Common myeloid progenitor, CD34-positive (primary cell): Measurements from ENCODE around the gene ACLY.

Experiments used
- CTCF ChIA-PET: fragments of 350-600 bp; sonication (Branson Sonifier 250); formaldehyde crosslinking; loops from one replicate; lab custom pipeline; 2021; ENCODE audit warnings: antibody characterized with exemption; lab: Charles Lee
- POLR2A ChIA-PET: fragments of 350-600 bp; sonication (Branson Sonifier 250); formaldehyde crosslinking; loops from one replicate; lab custom pipeline; 2021; ENCODE audit warnings: antibody characterized with exemption; lab: Charles Lee
- DNase-seq, 3 donors: peaks; one replicate each; pipeline versions ENCODE4 v3.0.0 to v3.0.0-alpha.2; 2013
- H3K27ac ChIP-seq, 2 experiments: 1 replicate in 1 of 2; 2 replicates in 1 of 2; pipeline ENCODE4 v1.7.0; 2013; ENCODE audit warnings: inconsistent platforms in 2 of 2, low read length in 2 of 2, mild to moderate bottlenecking in 2 of 2, low read depth in 1 of 2, moderate library complexity in 1 of 2; ENCODE audit not compliant: severe bottlenecking in 2 of 2, insufficient read depth in 1 of 2, poor library complexity in 1 of 2
- H3K27me3 ChIP-seq, 5 experiments: replicated peaks in 2 of 5; 1 replicate in 3 of 5; 2 replicates in 2 of 5; pipeline versions ENCODE4 v1.6.1 to v1.7.0; 2013; ENCODE audit warnings: low read length in 4 of 5, mild to moderate bottlenecking in 2 of 5, moderate library complexity in 2 of 5, inconsistent platforms in 1 of 5; ENCODE audit not compliant: insufficient read depth in 5 of 5, control insufficient read depth in 4 of 5
- H3K36me3 ChIP-seq, 4 experiments: 1 replicate in 2 of 4; 2 replicates in 2 of 4; pipeline versions ENCODE4 v1.6.1 to v1.7.0; 2013; ENCODE audit warnings: low read length in 3 of 4, control low read depth in 1 of 4, mild to moderate bottlenecking in 1 of 4; ENCODE audit not compliant: control insufficient read depth in 4 of 4, insufficient read depth in 4 of 4
- H3K4me1 ChIP-seq, 4 experiments: 1 replicate in 3 of 4; 2 replicates in 1 of 4; pipeline versions ENCODE4 v1.6.1 to v1.7.1; 2013; ENCODE audit warnings: low read length in 3 of 4, mild to moderate bottlenecking in 3 of 4, control low read depth in 1 of 4, inconsistent platforms in 1 of 4, moderate library complexity in 1 of 4; ENCODE audit not compliant: control insufficient read depth in 4 of 4, insufficient read depth in 4 of 4; ENCODE audit errors: control extremely low read depth in 1 of 4
- H3K4me3 ChIP-seq, 7 experiments: 1 replicate in 4 of 7; 2 replicates in 3 of 7; pipeline versions ENCODE4 v1.5.1 to v1.7.0; 2013; ENCODE audit warnings: mild to moderate bottlenecking in 7 of 7, low read length in 6 of 7, moderate library complexity in 6 of 7, inconsistent platforms in 2 of 7, low read depth in 2 of 7, control low read depth in 1 of 7; ENCODE audit not compliant: insufficient read depth in 4 of 7, control insufficient read depth in 1 of 7; ENCODE audit errors: extremely low read depth in 1 of 7
- H3K9me3 ChIP-seq, 5 experiments: 1 replicate in 4 of 5; 2 replicates in 1 of 5; pipeline versions ENCODE4 v1.6.1 to v1.7.1; 2013; ENCODE audit warnings: low read length in 4 of 5, mild to moderate bottlenecking in 2 of 5, inconsistent platforms in 1 of 5, low read depth in 1 of 5, moderate library complexity in 1 of 5; ENCODE audit not compliant: control insufficient read depth in 4 of 5, insufficient read depth in 2 of 5; ENCODE audit errors: control extremely low read depth in 1 of 5
- WGBS: methylation state at CpG from one replicate; pipeline ENCODE4 v1.1.5; 2013; ENCODE audit not compliant: insufficient coverage; 5-methylcytosine and 5-hydroxymethylcytosine counted together

Gene ACLY

DNA sequence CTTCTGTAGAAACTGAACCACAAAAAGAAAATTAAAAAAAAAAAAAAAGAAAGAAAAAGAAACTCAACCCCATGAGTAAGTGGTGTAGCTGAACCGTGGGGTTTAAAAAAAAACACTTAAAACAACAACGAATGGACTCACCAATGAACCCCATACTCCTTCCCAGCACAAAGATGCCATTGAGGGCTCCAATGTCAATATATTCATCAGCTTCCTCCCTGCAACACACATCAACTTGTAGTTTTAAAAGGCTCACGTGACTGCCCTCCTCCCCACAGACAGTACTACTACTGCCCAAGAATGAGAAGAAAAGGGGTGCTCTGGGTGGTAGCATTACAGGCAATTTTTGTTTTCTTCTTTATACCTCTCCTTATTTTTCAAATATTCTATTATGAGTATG, 50.2 kb downstream of the ACLY start:
- CTCF ChIA-PET: no interaction called here
- no peaks in the 10 kb centered on the region for H3K9me3 ChIP-seq
- no peaks in the 10 kb centered on the region for H3K27me3 ChIP-seq
- H3K4me3 ChIP-seq: no peak overlapping the region
- DNase-seq: no peak
- POLR2A ChIA-PET: no interaction called here
- peaks cover 15 to 65% (median 46%) of the 10 kb centered on the region in 4 experiments for H3K36me3 ChIP-seq
- WGBS: no CpG with 5 or more reads among the region's 3 CpGs
- peaks cover 5 to 15% (median 14%) of the 10 kb centered on the region in 4 experiments for H3K4me1 ChIP-seq
- no peak overlapping the region for H3K27ac ChIP-seq

DNA sequence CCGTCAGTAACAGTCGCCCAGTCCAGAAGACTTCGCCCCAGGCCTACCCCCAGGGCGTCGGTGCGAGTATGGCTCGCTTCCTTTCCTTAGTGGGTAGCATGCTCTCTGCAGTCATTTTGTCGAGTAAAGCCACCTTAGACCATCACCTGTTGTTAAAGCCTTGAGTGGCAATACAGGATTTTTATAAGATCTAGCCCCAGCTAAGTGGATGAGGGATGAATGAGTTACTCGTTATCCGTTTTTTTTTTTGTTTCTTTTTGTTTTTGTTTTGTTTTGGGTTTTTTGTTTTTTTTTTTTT, 53.2 kb downstream of the ACLY start:
- CTCF ChIA-PET: interaction anchor here (0.8 to 1.6 kb wide), 4 partner anchors 9 to 128 kb away, joined by 3 to 5 read pairs (median 4); no protein-coding TSS in a partner anchor
- no peak for DNase-seq
- POLR2A ChIA-PET: interaction anchor here (0.5 to 1.2 kb wide), 3 partner anchors 80 to 107 kb away, joined by 3 read pairs; no protein-coding TSS in a partner anchor
- H3K9me3 ChIP-seq: no peaks in the 10 kb centered on the region
- H3K36me3 ChIP-seq: peaks cover 9 to 38% (median 24%) of the 10 kb centered on the region in 4 experiments
- H3K4me3 ChIP-seq: peak overlapping the region; percentile 20 to 97 (median 95)
- peak overlapping the region in 1 of 2 experiments; percentile 75 for H3K27ac ChIP-seq
- H3K4me1 ChIP-seq: peaks cover 5 to 24% (median 20%) of the 10 kb centered on the region in 4 experiments
- 0% methylated on average over 8 of the region's 10 CpGs for WGBS
- H3K27me3 ChIP-seq: no peaks in the 10 kb centered on the region

DNA sequence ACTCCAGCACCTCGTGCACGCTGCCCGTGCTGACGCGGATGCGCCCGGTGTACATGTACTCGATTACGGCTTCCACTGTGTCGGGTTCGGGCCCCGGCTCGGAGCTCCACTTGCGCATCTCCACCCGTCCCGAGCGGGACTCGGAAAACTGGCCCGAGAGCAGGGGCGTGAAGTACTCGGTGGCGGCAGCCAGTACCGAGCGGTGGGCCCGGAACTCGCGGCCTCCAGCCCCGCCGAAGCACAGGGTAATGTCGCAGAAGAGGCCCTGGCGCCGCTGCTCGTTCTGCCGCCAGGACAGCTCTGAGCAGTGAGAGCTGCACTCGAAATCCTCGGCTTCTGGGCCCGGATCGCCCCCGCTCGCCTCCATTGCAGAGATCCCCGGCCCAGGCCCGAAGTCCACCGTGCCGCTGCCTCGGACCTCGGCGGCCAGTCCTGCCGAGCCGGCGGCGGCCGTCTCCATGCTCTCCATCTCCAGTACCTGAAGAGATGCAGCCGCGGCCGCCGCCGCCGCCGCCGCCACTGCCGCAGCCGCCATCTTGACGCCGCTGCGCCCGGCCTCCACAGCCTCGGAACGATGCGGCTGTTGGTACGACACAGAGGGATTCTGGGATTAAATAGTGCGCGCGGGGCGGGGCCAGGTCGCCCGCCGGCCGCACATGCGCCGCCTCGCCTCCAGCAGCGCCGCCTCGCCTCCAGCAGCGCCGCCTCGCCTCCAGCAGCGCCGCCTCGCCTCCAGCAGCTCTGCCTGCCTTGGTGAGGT, 53.7 kb downstream of the ACLY start, which contains the start of gene KLHL11:
KLHL11 (minus strand) TSS at position 588 of the 760 bp plus-strand sequence; CDS start at position 535, 53 bp downstream.
- ChIA-PET POLR2A (interaction anchor here (0.5 to 1.2 kb wide), 3 partner anchors 79 to 108 kb away, joined by 3 read pairs; no protein-coding TSS in a partner anchor), CTCF (interaction anchor here (0.7 to 1.6 kb wide), 7 partner anchors 9 to 128 kb away, joined by 3 to 5 read pairs (median 3); no protein-coding TSS in a partner anchor)
- H3K9me3 ChIP-seq: no peaks in the 10 kb centered on the region
- 0% methylated on average over 88 of the region's 90 CpGs for WGBS
- peak within 1 kb of the TSS; percentile 66 to 75 for H3K27ac ChIP-seq
- no peaks in the 10 kb centered on the region for H3K27me3 ChIP-seq
- DNase-seq: peak; percentile 86 to 94 (median 93)
- H3K4me1 ChIP-seq: peaks cover 5 to 24% (median 20%) of the 10 kb centered on the region in 4 experiments
- peak within 1 kb of the TSS; percentile 81 to 97 (median 95) for H3K4me3 ChIP-seq
- H3K36me3 ChIP-seq: peaks cover 6 to 33% (median 18%) of the 10 kb centered on the region in 4 experiments

DNA sequence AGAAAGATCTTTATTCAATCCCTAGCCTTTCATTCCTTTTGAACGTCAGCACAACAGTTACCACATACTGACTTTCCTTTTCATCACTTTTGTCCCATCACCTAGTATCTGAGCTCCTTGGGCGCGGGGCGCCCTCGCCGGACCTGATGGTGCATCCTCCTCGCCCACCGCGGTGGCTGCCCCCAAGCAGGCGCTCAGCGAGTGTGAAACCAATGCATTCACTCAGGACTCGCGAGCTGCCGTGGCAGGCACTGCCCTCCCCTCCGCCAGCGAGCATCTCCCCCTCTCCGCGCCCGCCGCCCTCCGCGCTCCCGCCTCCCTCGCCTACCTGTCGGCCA, 54.3 kb downstream of the ACLY start:
- POLR2A ChIA-PET: interaction anchor here (1.2 kb wide), 1 partner anchor 79 kb away, joined by 3 read pairs; no protein-coding TSS in a partner anchor
- no peak for DNase-seq

DNA sequence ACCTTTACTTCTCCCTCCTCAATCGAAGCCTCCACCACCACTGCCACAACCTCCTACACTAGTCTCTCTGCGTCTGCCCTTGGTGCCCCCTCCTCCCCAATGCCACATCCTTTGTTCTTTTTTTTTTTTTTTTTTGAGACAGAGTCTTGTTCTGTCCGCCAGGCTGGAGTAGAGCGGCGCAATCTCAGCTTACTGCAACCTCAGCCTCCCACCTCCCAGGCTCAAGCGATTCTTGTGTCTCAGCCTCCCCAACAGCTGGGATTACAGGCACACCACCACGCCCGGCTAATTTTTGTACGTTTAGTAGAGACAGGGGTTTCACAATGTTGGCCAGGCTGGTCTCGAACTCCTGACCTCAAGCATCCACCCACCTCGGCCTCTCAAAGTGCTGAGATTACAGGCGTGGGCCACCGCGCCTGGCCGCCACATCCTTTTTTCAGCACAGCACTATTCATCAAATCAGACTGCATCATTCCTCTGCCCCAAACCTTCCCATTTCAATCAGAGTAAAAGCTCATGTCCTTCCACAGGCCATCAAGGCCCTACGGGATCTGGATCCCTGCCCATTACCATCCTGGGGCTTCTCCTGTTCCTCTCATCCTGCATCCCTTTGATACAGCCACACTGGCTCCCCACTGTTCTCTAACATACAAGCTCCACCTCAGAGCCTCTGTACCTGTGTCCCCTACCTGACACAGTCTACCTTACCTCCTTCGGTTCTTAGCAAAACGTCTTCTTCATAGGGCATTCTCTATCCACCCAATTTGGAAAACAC, 55.5 kb downstream of the ACLY start:
- Histone ChIP-seq H3K4me3 (peak overlapping the region in 5 of 7 experiments; percentile 81 to 97 (median 95)), H3K36me3 (peaks cover 2 to 16% (median 9%) of the 10 kb centered on the region in 4 experiments), H3K9me3 (no peaks in the 10 kb centered on the region), H3K4me1 (peaks cover 5 to 24% (median 20%) of the 10 kb centered on the region in 4 experiments), H3K27ac (no peak overlapping the region), H3K27me3 (no peaks in the 10 kb centered on the region)
- WGBS: 83% methylated on average over 14 of the region's 18 CpGs
- peak in 2 of 3 donors; percentile 42 to 52 for DNase-seq
- CTCF ChIA-PET: interaction anchor here (0.8 to 0.9 kb wide), 2 partner anchors 29 to 136 kb away, joined by 3 read pairs; no protein-coding TSS in a partner anchor
- POLR2A ChIA-PET: interaction anchor here (0.6 kb wide), 1 partner anchor 24 kb away, joined by 3 read pairs; no protein-coding TSS in a partner anchor

More for the DNA sequence above, 54.3 kb downstream of the ACLY start:
- Histone ChIP-seq H3K4me1 (peaks cover 5 to 24% (median 20%) of the 10 kb centered on the region in 4 experiments), H3K9me3 (no peaks in the 10 kb centered on the region), H3K36me3 (peaks cover 4 to 27% (median 14%) of the 10 kb centered on the region in 4 experiments), H3K27me3 (no peaks in the 10 kb centered on the region), H3K27ac (peak overlapping the region; percentile 66 to 75), H3K4me3 (peak overlapping the region; percentile 81 to 97 (median 95))
- 0% methylated on average over 17 of the region's 25 CpGs for WGBS
- CTCF ChIA-PET: interaction anchor here (0.7 to 1.6 kb wide), 5 partner anchors 11 to 127 kb away, joined by 3 to 5 read pairs (median 3); no protein-coding TSS in a partner anchor

DNA sequence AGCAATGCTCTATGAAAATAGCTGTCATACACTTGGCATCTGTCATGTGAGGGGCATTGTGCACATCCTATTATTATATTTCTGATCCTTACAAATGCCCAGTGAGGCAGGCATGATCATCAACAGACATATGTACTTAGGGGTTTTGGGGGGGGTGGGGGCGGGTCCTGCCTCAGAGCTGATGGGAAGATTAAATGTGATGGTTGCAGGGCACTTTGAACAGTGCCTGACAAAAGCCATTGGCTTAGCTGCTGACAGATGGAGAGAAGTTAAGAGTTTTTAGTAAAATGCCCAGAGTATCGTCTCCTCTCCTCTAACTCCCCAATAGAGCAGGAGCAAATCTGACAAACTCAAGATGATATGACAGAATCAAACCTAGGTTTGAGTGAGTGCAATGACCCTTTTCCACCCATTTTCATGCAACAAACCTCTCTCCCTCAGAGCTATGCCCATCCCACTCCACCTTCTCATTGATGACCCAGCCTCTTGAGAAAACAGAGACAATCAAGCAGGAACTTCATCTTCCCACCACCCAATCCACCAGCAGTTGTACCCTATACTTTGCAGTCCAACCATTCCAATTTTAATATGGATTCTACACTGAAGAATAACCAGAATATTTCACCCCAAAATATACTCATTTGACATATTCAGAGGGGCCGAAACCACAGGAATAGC, 58.4 kb downstream of the ACLY start:
- Histone ChIP-seq H3K27ac (no peak overlapping the region), H3K9me3 (no peaks in the 10 kb centered on the region), H3K27me3 (no peaks in the 10 kb centered on the region), H3K36me3 (no peaks in the 10 kb centered on the region), H3K4me3 (no peak overlapping the region), H3K4me1 (peaks cover 5 to 22% (median 18%) of the 10 kb centered on the region in 4 experiments)
- 100% methylated on average over 2 of the region's 3 CpGs for whole genome bisulfite sequencing
- CTCF ChIA-PET: interaction anchor here (0.6 to 1.2 kb wide), 2 partner anchors 9 to 13 kb away, joined by 3 read pairs; no protein-coding TSS in a partner anchor
- no peak for DNase-seq
- POLR2A ChIA-PET: no interaction called here
